Activated gamma-delta T cell (primary cell): ENCODE results near the gene RNF157.
"Not testable (repeated sequence)": the region's sequence is repeated elsewhere in the genome, so short reads cannot be mapped to it uniquely, and the experiment has no call there.

Experiments used
- DNase-seq: peaks from one replicate; lab custom pipeline; 2025; lab: John Stamatoyannopoulos, UW

RNF157 gene

GRCh38 chr17:76189741-76190140 lies 50.6 kb downstream of the RNF157 start:
- DNase-seq: no peak

GRCh38 chr17:76189247-76189646 lies 51.0 kb downstream of the RNF157 start:
- DNase-seq: no peak

DNA sequence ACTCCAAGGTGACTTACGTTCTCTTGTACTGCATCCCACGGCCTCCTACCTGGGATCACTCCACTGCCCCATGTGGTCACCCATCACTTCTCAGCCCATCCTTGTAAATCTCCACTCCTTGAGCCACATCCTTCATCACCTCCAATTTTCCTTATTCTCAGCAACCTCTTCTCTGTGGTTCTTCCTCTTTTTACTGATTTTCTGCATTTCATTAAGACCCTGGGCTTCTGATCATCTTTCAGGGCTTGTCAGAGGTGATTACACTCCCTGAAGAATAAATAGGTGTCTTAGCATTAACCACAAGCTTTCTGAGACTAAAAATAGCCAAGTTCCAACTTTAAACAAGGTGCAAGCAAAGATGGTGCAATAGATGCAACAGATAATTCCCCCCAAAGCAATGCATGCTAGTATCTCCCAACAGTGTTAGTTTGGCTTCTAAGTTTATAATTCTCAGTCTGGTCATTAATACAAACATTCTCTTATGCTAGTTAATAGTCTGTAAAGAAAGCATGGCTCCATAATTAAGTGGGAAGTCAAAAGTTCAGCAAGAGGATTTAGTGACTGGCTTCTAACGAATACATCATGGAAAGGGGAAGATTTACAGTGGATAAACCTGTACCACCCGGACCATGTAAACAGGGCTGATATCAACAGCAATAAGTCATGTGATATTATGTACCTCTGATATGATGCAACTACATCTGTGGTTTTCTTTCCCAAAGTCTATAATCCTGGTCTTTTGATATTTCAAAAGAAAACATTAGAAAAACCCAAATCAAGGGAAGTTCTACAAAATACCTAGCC lies 51.9 kb downstream of the RNF157 start:
- no peak for DNase-seq

GRCh38 chr17:76186774-76187173 lies 53.5 kb downstream of the RNF157 start:
- DNase-seq: not testable (repeated sequence)

- DNase-seq: no peak
Measured at GRCh38 chr17:76184290-76184689, 56.0 kb downstream of the RNF157 start.

DNA sequence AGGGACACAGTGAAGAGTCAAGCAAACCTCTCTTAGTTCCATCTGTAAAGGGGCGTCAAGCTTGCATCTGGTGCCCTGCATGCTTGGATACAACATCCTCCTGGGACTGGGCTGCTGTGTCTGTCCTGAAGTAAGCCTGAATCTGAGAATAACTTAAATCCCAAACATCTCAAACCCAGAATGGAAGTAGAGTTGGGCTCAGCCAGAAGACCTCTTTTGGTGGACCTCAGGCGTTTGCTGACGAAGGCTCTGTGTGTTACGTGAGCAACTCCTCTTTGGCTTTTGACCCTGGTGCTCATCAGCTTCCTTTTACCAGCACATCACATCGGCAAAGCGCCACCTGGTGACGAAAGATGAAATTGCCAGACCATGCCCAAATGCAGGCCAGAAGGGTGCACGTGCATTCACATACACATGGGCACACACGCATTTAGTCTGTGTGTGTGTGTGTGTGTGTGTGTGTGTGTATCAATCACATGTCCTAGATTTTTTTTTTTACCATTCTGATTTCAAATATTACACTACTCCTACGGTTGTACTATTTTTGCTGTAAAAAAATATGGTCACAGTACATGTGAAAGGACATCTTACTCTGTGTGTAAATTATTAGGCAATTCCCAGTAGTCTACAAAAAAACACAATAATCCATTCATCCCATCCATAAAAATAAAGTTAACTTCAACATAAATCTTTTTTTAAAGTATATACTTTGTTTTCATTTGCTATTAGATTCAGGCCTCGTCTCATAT lies 58.1 kb downstream of the RNF157 start:
- DNase-seq: no peak

- no peak for DNase-seq
Measured at GRCh38 chr17:76179496-76180467, 60.5 kb downstream of the RNF157 start.

DNA sequence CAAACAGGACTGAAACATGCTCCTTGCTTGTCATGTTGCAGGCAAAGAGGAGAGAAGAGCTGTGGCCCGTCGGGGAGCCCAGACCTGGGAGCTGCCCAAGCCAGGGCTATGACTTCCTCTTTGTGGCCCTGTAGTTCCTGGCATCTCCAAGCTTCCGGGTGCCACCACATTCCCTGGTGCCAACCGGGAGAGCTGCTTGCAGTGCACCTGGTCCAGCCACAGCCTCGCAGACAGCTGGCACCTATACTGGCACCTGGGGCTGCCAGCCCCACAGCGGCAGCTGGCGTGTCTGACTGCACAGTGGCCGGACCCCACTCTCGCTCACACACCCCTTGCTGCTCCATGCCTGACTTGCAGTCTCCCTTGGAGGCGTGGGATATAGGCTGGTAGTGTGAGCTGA lies 62.2 kb downstream of the RNF157 start:
- DNase-seq: no peak

DNA sequence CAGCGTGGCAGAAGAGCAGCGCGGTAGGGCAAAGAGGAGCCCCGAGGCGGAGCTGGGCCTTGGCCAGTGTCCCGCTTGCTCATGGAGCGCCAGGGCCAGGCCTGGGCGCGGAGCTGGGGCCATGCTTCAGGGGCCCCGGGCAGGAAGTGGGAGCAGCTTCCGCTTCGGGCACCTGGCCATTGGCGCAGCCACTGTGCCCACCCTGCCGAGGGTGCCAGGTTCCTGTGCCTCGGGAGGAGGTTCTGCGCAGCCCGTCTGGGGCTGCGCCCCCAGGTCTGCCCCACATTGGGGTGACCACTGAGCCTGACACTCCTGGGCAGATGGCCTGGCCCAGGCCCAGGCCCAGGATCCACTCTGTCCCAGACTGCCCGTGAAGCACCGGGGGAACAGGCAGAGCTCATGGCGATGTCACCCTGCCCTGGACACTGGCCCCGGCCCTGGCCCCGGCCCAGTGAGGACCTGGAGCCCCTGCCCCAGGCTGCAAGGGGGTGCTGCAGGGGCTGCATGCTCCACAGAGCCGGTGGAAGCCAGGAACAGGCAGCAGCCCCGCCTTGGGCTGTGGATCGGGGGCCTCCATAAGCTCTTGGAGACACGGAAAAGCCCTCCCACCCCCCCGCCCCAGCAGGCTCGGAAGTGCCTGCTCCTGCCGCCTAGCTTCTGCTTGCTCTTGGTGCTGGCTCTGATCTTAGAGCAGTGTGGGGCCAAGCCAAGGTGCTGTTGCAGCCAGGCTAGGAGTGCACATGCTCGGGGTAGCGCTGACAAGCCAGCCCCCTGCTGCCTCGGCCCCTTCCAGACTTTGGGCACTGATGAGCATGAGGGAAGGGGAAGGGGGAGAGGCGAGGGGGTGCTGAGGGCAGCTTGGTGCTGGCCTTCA lies 63.4 kb downstream of the RNF157 start:
- DNase-seq: no peak

- DNase-seq: no peak
Measured at GRCh38 chr17:76174037-76174436, 66.3 kb downstream of the RNF157 start.

DNA sequence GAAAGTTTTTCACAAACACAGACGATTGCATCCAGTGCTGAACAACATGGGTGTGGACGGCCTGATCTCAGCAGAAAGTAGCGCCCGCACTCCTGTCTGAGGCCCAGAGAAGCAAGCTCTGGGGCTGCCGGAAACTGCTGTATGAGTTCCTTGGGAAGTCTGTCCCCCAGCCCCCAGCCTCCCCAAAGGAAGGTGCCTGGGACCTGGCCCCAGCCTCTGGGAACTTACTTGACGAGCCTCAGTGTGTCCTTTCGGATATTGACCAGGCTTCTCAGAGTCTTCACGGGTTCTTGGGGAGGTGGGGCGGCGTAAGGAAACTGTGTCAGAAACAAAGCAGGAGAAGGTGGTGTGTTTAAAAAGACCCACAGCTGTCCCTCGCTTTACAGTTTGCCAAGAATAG lies 66.8 kb downstream of the RNF157 start:
- DNase-seq: no peak

DNA sequence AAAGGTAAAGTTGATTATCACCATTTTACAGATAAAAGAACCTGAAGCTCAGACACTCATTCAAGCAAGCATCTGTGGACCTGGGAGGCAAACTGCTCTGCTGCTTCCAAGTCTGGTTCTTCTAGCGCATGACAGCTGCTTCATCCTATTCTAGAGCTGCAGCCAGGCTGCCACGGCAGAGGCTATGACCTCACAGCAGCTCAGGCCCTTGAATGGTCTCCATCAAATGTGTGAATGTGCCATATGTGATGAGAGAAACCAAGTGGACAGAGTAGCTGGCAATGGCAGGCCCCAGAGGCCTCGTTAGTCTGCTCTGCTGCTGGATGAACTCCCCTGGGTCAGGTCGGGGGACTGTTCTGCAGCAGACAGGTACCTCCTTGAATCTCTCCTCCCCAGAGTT lies 68.6 kb downstream of the RNF157 start:
- no peak for DNase-seq

GRCh38 chr17:76170114-76170513 lies 70.2 kb downstream of the RNF157 start:
- no peak for DNase-seq

DNA sequence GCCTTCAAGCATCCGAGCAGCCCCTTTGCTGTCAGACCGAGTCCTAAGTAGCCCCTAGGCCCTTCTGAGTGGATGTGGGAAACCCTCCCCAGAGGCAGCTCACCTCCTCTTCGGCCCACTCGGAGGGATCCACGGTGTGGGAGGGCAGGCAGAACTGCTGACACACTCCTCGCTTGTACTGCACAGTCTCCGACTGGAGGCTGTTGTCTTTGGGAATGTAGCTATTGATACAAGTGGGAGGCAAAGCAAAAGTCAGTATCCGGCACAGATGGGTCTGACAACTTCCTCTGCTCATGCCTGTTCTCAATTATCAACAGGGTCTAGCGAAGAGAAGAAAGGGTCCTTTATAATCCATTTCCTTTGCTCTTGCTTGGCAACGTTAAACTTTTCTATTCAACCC lies 73.4 kb downstream of the RNF157 start:
- no peak for DNase-seq

- DNase-seq: no peak
Measured at GRCh38 chr17:76166168-76166567, 74.1 kb downstream of the RNF157 start.

GRCh38 chr17:76164331-76164730 lies 76.0 kb downstream of the RNF157 start:
- DNase-seq: no peak

DNA sequence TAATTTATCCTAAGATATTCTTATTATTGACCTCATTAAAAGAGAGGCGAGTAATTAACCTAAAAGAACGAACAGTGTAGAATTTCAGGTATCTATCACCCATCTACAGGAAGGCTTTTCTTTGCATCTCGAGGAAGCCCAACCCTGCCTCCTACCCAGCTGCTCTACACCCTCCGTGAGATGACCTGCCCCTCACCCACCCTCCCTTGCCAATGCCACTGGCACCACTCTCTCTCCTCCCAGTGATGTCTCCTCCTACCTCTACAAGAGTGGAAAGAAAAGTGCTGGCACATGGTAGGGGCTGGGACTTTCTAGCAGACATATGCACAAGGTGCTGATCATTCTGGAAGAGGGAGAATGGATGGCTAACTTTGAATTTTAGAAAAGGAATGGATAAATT lies 76.4 kb downstream of the RNF157 start:
- no peak for DNase-seq

DNA sequence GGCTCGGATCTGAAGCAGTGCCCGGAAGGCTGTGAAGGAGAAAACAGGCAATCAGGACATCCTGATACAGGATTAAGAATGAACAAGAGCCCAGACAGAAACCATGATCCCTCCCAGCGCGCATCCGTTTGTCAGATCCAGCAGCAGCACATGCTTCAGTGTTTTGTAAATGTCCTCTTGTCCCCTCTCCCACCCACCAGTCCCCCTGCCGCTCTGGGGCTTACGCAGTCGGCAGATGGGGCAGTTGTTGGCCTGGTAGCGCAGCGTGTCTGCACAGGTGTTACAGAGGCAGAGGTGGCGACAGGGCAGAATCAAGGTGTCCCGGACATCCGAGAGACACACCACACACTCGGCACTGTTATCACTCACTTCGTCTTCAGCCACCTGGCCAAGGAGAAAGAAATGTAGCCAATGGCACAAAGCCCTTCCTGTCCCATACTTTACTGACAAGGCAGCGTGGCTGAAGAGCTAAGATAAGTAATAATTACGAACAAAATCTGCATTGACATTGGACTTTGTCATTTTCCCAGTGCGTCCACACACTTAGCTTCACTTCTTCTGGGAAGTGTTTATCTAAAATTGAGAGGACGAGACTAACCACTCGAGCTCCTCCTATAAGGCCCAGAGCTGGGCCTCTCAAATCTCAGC lies 78.5 kb downstream of the RNF157 start:
- no peak for DNase-seq

- DNase-seq: no peak
Measured at GRCh38 chr17:76160896-76161528, 79.3 kb downstream of the RNF157 start.

DNA sequence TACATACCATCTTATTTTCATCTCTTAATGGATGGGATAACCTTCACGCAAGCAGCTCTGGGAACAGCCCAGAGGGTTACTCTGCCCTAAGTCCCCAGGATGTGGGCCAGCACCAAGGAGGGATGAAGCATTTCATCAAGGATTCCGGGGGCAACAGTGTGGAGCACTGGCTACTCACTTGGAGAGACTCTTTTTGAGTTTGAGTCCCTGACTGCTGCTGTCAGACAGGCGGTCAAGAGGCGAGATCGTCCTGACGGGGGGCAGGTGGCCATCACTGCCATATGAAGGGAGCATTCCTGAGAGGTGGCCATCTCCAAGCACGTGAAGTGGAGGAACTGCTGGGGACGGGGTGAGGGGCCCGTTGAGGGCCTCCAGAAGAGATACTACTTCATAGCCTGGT lies 81.1 kb downstream of the RNF157 start:
- DNase-seq: no peak
